A673 (cell line): ENCODE measurements around the gene BEND3. TPM values are rescaled to one million over a fixed set of nuclear protein-coding genes. Genes with fewer than 3 reads are reported as not detected.

Experiments used
- BruUV-seq: library from RNA; stranded (reverse); fragments of 400-500 nt; replicated peaks from 2 replicates; lab custom pipeline; 2021; lab: Mats Ljungman, UMichigan
- CTCF ChIA-PET: fragments of 300-600 bp; sonication (Branson Sonifier 250); formaldehyde crosslinking; loops from one replicate; lab custom pipeline; 2022; ENCODE audit warnings: antibody characterized with exemption; lab: Charles Lee
- POLR2A ChIA-PET: fragments of 300-600 bp; sonication (Branson Sonifier 250); formaldehyde crosslinking; loops from one replicate; lab custom pipeline; 2022; ENCODE audit warnings: antibody characterized with exemption; ENCODE audit not compliant: low non-redundant PET; lab: Charles Lee
- DNase-seq: peaks from one replicate; pipeline ENCODE4 v3.0.0-alpha.2; 2015; ENCODE audit warnings: low spot score
- H3K27ac ChIP-seq: fragments of 200-600 bp; sonication (generic); 2 replicates; pipeline ENCODE4 v1.5.1; 2016; ENCODE audit warnings: mixed run types, low read depth, mild to moderate bottlenecking, mixed read lengths, antibody characterized with exemption, low read length; ENCODE audit not compliant: poor library complexity, severe bottlenecking
- H3K27me3 ChIP-seq: fragments of 200-600 bp; sonication (generic); replicated peaks from 2 replicates; pipeline ENCODE4 v1.6.1; 2017; ENCODE audit warnings: mixed run types, low read depth, mild to moderate bottlenecking, mixed read lengths, antibody characterized with exemption, low read length; ENCODE audit not compliant: insufficient read depth, poor library complexity
- H3K36me3 ChIP-seq: fragments of 200-600 bp; sonication (generic); 2 replicates; pipeline ENCODE4 v1.6.1; 2016; ENCODE audit warnings: mixed run types, mild to moderate bottlenecking, mixed read lengths, antibody characterized with exemption, low read length; ENCODE audit not compliant: insufficient read depth, poor library complexity, severe bottlenecking
- H3K4me1 ChIP-seq: fragments of 200-600 bp; sonication (generic); 2 replicates; pipeline ENCODE4 v1.6.1; 2017; ENCODE audit warnings: mixed run types, mild to moderate bottlenecking, mixed read lengths, antibody characterized with exemption, low read length; ENCODE audit not compliant: insufficient read depth, poor library complexity, severe bottlenecking
- H3K4me3 ChIP-seq: fragments of 200-600 bp; sonication (generic); 2 replicates; pipeline ENCODE4 v1.5.1; 2016; ENCODE audit warnings: low read depth, mixed run types, mild to moderate bottlenecking, mixed read lengths, low read length; ENCODE audit not compliant: poor library complexity, severe bottlenecking
- H3K9me3 ChIP-seq: fragments of 200-600 bp; sonication (generic); 2 replicates; pipeline ENCODE4 v1.6.1; 2016; ENCODE audit warnings: mixed run types, low read depth, mild to moderate bottlenecking, mixed read lengths, antibody characterized with exemption, low read length; ENCODE audit not compliant: poor library complexity, severe bottlenecking
- CTCF ChIP-seq: fragments of 300-800, 200-600 bp; sonication (generic); conservative IDR thresholded peaks from 2 replicates; pipeline ENCODE4 v1.5.1; 2017; ENCODE audit warnings: low read depth, mild to moderate bottlenecking, antibody characterized with exemption, low read length, moderate library complexity, mixed read lengths
- EZH2 ChIP-seq: fragments of 200-600 bp; sonication (generic); IDR thresholded peaks from 2 replicates; pipeline ENCODE4 v1.6.1; 2017; ENCODE audit warnings: borderline replicate concordance, low read depth, mild to moderate bottlenecking, mixed read lengths, antibody characterized with exemption, low read length; ENCODE audit not compliant: poor library complexity, severe bottlenecking
- intact Hi-C: fragments of 100-400 bp; cut with micrococcal nuclease; formaldehyde crosslinking; loops from one replicate; pipeline ENCODE4 v1.10.0; 2022; ENCODE audit not compliant: unreplicated experiment
- total RNA-seq: library from RNA; stranded (reverse); gene quantifications from 2 replicates; pipeline ENCODE4 v1.2.3, GENCODE V29; 2021

BEND3 gene
- total RNA-seq, 1 experiment from 2014 or later = 10.9 TPM

- no peaks in the 10 kb centered on the region for H3K9me3 ChIP-seq
- H3K4me3 ChIP-seq = no peak overlapping the region
- BruUV-seq = no TSS peak
- no peaks in the 10 kb centered on the region for H3K4me1 ChIP-seq
- no peaks in the 10 kb centered on the region for H3K27me3 ChIP-seq
- CTCF ChIA-PET = no interaction called here
- no peak overlapping the region for H3K27ac ChIP-seq
- TF ChIP-seq EZH2 (no peak), CTCF (0 out of 2 replicates have a peak, but pooled peaks have one; percentile 15)
- peak; percentile 35 for DNase-seq
- POLR2A ChIA-PET = no interaction called here
- intact Hi-C loops = no loop called here
- no peaks in the 10 kb centered on the region for H3K36me3 ChIP-seq
These were observed 35.9 kb downstream of the BEND3 start for GRCh38 chr6:107079429-107079828.

- CTCF ChIA-PET = no interaction called here
- no peaks in the 10 kb centered on the region for H3K4me1 ChIP-seq
These were observed 37.6 kb downstream of the BEND3 start for GRCh38 chr6:107077710-107078109.

GRCh38 chr6:107075951-107076381, 39.3 kb downstream of the BEND3 start:
- no peaks in the 10 kb centered on the region for H3K36me3 ChIP-seq
- ChIA-PET POLR2A (no interaction called here), CTCF (no interaction called here)
- no peaks in the 10 kb centered on the region for H3K9me3 ChIP-seq
- no TSS peak for BruUV-seq
- no peaks in the 10 kb centered on the region for H3K4me1 ChIP-seq
- no peaks in the 10 kb centered on the region for H3K27me3 ChIP-seq
- intact Hi-C loops = no loop called here
- 0 out of 2 replicates have a peak, but pooled peaks have one; percentile 35 for TF ChIP-seq CTCF
- TF ChIP-seq EZH2 = no peak
- H3K27ac ChIP-seq = no peak overlapping the region
- peak; percentile 33 for DNase-seq
- H3K4me3 ChIP-seq = no peak overlapping the region

More at GRCh38 chr6:107077710-107078109, 37.6 kb downstream of the BEND3 start:
- no peak overlapping the region for H3K27ac ChIP-seq
- H3K36me3 ChIP-seq = no peaks in the 10 kb centered on the region
- intact Hi-C loops = no loop called here
- POLR2A ChIA-PET = no interaction called here
- H3K4me3 ChIP-seq = no peak overlapping the region
- DNase-seq = no peak
- BruUV-seq = no TSS peak
- TF ChIP-seq EZH2 (no peak), CTCF (no peak)
- H3K9me3 ChIP-seq = no peaks in the 10 kb centered on the region
- H3K27me3 ChIP-seq = no peaks in the 10 kb centered on the region
